Adrenal gland (tissue), 5 donors: ENCODE data around the gene ZNF451.
"Not testable (repeated sequence)": the region's sequence is repeated elsewhere in the genome, so short reads cannot be mapped to it uniquely, and the experiment has no call there.

Experiments used
- CTCF ChIP-seq, 6 experiments: fragments of 450-650 bp in 4 of 6; fragments of 200-600 bp in 2 of 6; sonication (generic) in 1 of 6; IDR thresholded peaks; 1 replicate in 5 of 6; 2 replicates in 1 of 6; pipeline versions ENCODE4 v1.5.1 to v1.8.0; 2016 to 2021; ENCODE audit warnings: antibody characterized with exemption in 6 of 6, mild to moderate bottlenecking in 2 of 6, moderate library complexity in 1 of 6
- POLR2A ChIP-seq, 2 donors: fragments of 450-650 bp; IDR thresholded peaks; one replicate each; pipeline ENCODE4 v1.6.1; 2017; ENCODE audit warnings: antibody characterized with exemption in 2 of 2, mild to moderate bottlenecking in 2 of 2, moderate library complexity in 1 of 2
- donor health status: DM: no; HTN: no; CAD: no.

GRCh38 chr6:57044061-57044460, 45.9 kb upstream of the ZNF451 start:
- TF ChIP-seq CTCF, POLR2A (IDR thresholded peaks at IDR 0.05): not testable (repeated sequence)
